Measurements from ENCODE around the gene NR0B2.

Gene NR0B2

DNA sequence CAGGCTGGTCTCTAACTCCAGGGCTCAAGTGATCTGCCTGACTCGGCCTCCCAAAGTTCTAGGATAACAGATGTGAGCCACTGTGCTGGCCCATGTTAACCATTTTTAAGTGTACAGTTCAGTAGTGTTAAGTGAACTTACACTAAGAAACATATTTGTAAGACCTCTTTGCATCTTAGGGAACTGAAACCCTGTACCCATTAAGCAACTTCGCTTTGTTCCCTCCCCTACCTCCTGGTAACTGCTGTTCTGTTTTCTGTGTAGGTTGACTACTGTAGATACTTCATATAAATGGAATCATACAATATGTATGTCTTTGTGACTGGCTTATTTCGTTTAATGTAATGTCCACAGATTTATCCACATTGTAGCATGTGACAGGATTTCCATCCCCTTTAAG, 18.8 kb upstream of the NR0B2 start:
- DNase-seq: no peak

GRCh38 chr1:26923711-26924110, 9.9 kb upstream of the NR0B2 start:
- no peak for DNase-seq

GRCh38 chr1:26922901-26923300, 9.1 kb upstream of the NR0B2 start:
- no peak for DNase-seq

DNA sequence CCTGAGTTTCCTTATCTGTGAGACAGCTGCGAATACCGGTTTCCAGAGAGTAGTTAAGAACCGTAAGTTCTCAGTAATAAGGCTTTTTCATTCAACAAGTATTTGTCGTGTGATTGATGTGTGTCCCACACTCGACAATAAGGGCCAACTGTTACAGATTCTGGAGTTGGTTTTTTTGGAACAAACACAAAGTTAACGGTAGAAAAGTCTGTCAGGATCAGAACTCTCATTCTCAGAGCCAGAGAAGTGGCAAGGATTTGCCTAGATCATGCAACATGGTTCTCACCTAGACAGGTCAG, 8.6 kb upstream of the NR0B2 start:
- no peak for DNase-seq

GRCh38 chr1:26921540-26922430, 8.0 kb upstream of the NR0B2 start, which contains the start of gene NUDC:
NUDC (plus strand) TSS chr1:26921743; CDS start chr1:26921849, 106 bp downstream.
- DNase-seq: peak; percentile 96

GRCh38 chr1:26921126-26921539, 7.4 kb upstream of the NR0B2 start:
- DNase-seq: no peak

DNA sequence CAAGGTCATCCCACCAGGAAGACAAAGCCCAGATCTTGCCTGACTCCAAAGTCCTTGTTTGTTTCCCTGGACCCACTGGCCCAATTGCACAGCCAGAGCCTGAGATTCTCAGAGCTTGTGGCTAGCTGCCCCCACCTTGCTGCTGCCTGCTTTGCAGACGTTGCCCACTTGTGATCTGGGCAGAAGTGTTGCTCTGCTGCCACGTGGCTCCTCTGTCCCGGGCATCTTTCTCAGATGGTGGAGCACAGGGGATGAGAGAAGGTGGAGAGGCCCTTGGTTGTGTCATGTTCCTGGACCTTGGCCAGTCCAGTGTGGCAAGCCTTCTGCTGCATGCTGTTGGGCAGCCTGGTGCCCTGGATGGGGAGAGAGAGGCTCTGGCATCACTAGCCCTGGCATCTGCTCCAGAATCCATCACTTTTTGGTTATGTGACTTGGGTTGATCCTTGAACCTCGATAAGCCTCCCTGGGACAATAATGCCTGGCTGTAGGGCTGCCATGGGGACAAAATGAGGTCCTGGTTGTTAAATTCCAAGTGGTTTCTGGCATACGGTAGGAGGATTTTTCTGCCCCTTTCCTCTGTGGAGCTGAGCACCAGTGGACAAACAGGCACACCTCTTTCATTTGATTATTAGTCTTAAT, 1.5 kb upstream of the NR0B2 start:
- DNase-seq: no peak

- DNase-seq: no peak
Measured at GRCh38 chr1:26913389-26913753, 404 bp downstream of the NR0B2 start.

GRCh38 chr1:26912147-26912490, 1.7 kb downstream of the NR0B2 start:
- DNase-seq: no peak

- no peak for DNase-seq
Measured at GRCh38 chr1:26911399-26912146, 2.2 kb downstream of the NR0B2 start.

- no peak for DNase-seq
Measured at GRCh38 chr1:26910343-26911160, 3.2 kb downstream of the NR0B2 start.

DNA sequence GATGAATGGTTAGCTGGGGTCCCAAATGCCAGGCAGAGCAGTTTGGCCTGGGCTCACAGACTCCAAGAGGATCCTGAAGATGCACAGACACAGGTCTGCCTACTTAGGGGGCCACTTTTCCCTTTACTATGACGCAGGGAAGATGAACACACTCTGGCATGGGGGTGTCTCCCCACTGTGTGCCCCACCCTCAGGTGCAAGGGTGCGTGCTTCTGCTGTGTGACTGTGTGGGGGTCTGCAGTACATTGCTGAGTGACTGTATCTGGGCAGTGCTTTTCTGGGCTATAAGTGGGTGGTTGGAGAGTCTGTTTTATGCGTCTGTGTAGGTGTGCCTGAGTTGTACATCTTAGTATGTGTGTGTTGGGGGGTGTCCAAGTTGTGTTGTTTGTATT, 3.8 kb downstream of the NR0B2 start:
- no peak for DNase-seq

GRCh38 chr1:26907071-26907917, 6.5 kb downstream of the NR0B2 start:
- no peak for DNase-seq

- no peak for DNase-seq
Measured at GRCh38 chr1:26900815-26901511, 12.8 kb downstream of the NR0B2 start.

GRCh38 chr1:26900001-26900814, 13.6 kb downstream of the NR0B2 start, which contains the start of gene GPATCH3:
GPATCH3 (minus strand) TSS chr1:26900467; CDS start chr1:26900442, 25 bp downstream.
- peak; percentile 86 for DNase-seq

DNA sequence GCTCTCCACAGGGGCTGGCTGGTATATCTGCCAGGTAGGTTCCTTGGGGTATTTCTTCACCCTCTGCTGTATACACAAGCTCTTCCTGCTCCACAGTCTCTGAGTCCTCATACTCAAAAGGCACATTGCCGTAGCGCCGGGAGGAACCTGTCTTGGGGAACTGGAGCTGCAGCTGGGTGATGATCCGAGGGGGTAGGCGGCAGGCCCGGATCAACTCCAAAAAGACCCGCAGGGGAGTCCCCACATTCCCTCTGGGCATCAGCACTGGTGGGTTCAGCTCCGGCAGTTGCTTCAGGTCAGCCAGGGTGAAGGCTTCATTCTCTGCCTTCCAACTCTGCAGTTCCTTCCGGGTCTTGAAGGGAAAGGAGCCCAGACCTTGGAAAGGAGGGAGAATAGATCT, 16.4 kb downstream of the NR0B2 start:
- DNase-seq: no peak

DNA sequence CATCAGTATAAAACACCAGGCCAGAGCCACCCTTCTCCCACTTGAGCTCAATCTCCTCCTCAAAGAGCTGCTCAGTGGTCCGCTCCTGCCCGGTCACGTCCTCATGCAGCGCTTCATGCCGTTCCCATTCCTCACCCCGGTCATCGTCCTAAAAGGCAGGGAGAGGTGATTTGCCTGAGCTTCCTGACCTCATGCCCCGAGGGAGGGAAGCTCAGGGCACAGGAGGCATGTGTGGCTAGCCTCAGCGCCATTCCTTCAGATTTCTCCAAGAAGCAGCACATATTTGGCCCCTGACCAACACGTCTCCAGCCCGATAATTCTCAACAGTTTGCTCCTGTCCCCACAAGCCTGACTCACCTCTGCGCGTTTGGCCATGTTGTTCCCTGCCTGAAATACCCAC, 19.5 kb downstream of the NR0B2 start:
- DNase-seq: no peak

DNA sequence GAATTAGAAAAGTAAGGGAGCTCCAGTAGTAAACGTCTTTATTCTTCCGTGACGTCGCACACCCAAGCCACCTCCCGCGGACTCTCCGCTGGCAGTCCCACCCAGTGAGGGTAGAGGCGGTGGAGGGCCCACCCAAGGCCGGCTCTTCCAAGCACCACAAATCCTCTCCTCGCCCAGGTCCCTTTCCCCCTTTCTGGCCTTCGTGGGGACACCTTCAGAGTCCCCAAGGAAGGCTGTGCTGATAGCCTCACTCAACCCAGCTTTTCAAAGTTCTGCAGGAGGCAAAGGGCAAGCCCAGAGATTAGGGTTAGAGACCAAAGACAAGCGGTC, 23.3 kb downstream of the NR0B2 start:
- DNase-seq: no peak

DNA sequence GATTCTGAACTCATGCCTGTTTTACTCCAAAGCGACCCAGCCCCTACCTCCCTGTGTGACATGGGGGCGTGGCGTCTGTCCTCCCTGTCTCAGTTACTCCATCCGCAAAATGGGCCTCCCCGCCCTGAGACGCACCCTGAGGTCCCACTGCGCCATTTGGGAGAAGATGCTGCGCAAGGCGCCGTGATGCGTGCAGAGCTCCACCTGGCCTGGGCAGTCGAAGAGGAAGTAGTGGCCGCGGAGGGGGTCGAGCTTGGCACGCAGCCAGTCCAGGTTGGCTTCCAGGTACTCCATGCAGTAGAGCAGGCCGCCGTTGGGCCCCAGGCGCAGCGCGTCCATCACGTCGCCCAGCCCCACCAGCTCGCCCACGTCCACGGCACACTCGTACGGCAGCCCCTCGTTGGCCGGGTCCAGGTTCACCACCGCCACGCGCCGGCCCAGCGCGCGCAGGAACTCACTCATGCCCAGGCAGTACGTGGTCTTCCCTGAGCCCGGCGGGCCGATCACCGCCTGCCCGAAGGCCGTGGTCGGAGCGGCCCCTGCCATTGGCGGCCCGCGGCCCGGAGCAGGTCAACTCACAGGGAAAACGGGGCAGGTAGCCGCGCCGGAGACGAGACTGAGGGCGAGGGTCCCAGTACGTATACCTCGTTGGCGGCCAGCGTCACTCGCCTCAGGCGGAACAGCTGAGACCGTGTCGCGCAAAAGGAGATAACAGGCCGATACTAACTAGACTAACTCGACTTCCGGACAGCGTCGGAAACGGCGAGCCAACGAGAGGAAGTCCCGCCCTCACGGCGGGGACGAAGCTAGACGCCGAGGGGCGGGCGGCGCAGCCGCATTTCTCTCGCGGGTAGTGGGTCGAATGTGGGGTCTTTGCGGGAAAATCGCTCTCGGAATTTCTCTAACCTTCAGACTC, 24.0 kb downstream of the NR0B2 start, which contains the start of gene GPN2:
Gene GPN2, minus strand, starts transcription at position 733 of the 916 bp plus-strand sequence. Its CDS starts 187 bp downstream, at position 546.
- DNase-seq: peak; percentile 78

All from CD4-positive, alpha-beta T cell treated with Interferon gamma for 1 hour (primary cell).